Activated naive CD8-positive, alpha-beta T cell treated with anti-CD3 and anti-CD28 coated beads, Interleukin-2, amount 50 U/mL, for 16 hours (primary cell): ENCODE measurements around the gene GPD1.
"Not testable (repeated sequence)": the region's sequence is repeated elsewhere in the genome, so short reads cannot be mapped to it uniquely, and the experiment has no call there.

Experiments
- DNase-seq: peaks from one replicate; pipeline ENCODE4 v3.0.0-alpha.2; 2020; ENCODE audit warnings: low read depth, low spot score

GPD1 gene

DNA sequence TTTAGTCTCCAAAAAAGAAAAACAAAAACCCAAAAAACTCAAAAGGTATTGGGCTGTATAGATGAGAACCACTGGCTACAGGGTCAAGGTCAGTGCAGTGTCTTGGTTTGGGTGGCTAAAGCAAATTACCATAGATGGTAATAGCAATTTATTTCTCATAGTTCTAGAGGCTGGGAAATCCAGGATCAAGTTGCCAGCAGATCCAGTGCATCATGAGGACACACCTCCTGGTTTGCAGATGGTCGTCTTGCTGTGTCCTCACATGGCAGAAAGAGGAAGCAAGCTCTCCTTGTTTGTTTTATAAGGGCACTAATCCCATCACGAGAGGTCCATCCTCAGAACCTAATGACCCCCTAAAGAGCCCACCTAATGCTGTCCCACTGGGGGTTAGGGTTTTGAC lies 19.4 kb downstream of the GPD1 start:
- no peak for DNase-seq

- no peak for DNase-seq
Observed at GRCh38 chr12:50127546-50127945, 23.7 kb downstream of the GPD1 start.

- no peak for DNase-seq
Observed at GRCh38 chr12:50129290-50129689, 25.5 kb downstream of the GPD1 start.

GRCh38 chr12:50132505-50133135 lies 28.8 kb downstream of the GPD1 start:
- DNase-seq = no peak

DNA sequence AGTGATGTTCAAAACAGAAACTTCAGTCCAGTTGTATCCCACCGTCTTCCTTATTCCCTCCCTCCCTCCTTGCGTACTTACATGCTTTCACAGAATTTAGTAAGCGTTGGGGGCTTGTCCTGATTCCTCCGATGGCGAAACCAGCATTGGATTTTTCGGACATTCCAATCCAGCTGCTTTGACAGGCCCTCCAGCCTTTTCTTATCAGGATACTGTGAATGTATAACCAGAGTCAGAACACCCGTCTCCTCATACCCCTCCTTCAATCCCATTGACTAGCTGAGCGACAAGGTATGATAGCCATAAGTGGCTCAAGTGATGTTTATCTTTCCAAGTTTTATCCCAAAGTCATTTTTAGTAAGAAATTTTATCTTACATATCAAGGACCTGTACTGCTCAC lies 39.2 kb downstream of the GPD1 start:
- DNase-seq = no peak

DNA sequence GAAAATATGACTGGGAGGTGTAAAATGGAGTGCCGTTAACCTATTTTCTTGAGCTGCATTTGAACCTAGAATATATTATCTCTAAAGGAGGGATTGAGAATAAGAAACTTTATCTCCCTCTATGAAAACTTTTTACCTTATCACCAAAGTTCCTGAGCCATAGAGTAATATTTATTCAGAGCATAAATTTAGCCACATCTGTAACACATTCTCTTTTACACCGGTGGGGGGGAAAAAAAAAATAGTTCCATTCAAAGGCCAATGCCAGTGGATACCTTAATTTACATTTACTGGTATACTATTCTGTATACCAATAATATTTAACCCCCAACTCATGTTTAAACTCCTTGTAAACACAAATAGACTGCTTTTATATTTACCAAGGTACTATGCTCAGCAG lies 41.6 kb downstream of the GPD1 start:
- no peak for DNase-seq

DNA sequence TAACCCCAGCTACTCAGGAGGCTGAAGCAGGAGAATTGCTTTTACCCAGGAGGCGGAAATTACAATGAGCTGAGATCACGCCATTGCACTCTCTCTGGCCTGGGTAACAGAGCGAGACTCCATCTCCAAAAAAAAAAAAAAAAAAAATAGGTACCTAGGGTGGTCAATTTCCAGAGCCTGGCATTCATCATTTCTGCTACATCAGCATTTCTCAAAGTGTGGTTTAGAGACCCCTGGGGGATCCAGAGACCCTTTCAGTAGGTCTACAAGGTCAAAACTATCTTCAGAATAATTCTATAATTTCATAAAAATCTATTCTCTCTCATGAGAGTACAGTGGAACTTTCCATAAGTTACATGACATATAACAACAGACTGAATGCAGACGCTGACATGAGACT lies 43.5 kb downstream of the GPD1 start:
- DNase-seq = no peak

DNA sequence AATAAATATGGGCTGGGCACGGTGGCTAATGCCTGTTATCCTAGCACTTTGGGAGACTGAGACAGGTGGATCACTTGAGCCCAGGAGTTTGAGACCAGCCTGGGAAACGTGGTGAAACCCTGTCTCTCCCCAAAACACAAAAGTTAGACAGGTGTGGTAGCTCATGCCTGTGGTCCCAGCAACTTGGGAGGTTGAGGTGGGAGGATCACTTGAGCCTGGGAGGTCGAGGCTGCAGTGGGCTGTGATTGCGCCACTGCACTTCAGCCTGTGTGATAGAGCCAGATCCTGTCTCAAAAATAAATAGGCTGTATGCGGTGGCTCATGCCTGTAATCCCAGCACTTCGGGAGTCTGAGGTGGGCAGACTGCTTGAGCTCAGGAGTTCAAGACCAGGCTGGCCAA lies 44.2 kb downstream of the GPD1 start:
- DNase-seq = not testable (repeated sequence)

DNA sequence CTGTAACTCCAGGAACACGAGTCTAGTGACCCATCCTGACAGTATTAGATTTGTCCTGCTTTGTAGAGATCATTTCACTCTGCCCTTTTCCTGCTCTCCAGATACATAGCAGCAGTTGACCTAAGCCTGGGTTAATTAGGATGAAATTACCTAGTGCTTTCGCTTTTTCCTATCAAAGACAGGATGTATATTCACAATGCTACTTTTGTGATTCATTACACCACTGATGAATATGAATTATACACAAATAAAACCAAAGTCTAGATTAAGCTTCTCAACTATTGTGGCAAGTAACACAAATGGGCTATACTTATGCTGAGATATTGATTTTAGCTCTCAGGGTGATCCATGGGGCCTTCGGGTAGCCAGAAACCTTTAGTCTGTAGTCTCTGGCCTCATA lies 45.5 kb downstream of the GPD1 start:
- no peak for DNase-seq

DNA sequence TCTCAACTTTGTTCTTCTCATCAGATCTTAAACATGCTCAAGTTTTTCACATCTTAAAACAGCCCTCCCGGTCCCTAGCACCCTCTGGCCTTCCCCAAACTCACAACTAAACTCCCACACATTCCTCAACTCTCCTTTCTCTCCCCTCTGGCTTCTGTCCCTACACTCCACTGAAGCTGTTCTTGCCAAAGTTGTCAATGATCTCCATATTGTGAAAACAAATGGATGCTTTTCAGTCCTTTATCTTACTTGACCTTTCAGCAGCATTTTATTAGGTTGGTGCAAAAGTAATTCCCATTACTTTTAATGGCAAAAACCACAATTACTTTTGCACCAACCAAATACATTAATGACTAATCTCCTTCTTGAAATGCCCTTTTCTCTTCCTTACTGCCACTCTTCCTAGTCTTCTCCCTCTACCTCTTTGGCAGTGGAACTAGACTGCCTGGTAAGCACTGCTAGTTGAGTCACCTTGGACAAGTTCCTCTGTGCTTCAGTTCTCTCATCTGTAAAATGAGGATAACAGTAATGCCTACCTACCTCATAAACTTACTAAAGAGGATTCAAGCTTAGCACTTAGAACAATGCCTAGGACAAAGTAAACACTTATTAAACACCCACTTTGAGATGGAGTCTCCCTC lies 47.4 kb downstream of the GPD1 start:
- no peak for DNase-seq

- not testable (repeated sequence) for DNase-seq
Observed at GRCh38 chr12:50154947-50155346, 51.1 kb downstream of the GPD1 start.

DNA sequence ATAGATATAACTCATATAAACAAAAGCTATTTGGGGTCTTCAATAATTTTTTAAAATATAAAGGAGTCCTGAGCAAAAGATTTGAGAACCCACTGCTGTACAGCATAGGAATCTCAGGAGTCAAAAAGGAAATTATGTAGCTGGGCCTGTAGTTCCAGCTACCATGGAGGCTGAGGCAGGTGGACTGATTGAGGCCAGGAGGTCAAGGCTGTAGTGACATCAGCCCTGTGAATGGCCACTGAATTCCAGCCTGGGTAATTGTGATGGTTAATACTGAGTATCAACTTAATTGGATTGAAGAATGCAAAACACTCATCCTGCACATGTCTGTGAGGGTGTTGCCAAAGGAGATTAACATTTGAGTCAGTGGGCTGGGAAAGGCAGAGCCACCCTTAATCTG lies 52.8 kb downstream of the GPD1 start:
- no peak for DNase-seq

- no peak for DNase-seq
Observed at GRCh38 chr12:50157259-50157658, 53.5 kb downstream of the GPD1 start.

DNA sequence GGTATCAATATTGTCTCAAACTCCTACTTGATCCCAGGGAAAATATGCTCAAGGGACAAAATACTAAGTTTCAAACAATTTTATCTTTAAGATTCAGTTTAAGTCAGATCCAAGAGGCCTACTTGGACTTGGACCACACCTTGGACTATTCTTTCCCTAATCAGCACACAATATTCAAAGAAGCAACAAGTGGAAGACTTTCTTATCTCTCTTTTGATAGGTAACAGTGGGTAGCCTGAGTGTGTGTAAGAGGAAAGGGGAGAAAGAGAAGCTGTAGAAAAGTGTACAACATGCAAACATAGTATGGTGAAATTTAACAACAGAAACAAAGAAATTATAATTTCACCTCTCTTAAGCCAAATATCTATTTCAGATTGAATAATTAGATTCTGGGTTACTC lies 56.8 kb downstream of the GPD1 start:
- DNase-seq = no peak
